GM21528 (cell line): Measurements from ENCODE around the gene FGD1.
A peak's percentile ranks its signal among the peaks of the same experiment; 100 is the strongest.
"Not testable (repeated sequence)": the region's sequence is repeated elsewhere in the genome, so short reads cannot be mapped to it uniquely, and the experiment has no call there.

Source experiments
- ATAC-seq: cut with Tn5 transposase; IDR thresholded peaks from one replicate; pipeline ENCODE4 v1.9.1; 2021; ENCODE audit warnings: mild to moderate bottlenecking, moderate library complexity; ENCODE audit not compliant: unreplicated experiment, low FRiP score

Gene FGD1

DNA sequence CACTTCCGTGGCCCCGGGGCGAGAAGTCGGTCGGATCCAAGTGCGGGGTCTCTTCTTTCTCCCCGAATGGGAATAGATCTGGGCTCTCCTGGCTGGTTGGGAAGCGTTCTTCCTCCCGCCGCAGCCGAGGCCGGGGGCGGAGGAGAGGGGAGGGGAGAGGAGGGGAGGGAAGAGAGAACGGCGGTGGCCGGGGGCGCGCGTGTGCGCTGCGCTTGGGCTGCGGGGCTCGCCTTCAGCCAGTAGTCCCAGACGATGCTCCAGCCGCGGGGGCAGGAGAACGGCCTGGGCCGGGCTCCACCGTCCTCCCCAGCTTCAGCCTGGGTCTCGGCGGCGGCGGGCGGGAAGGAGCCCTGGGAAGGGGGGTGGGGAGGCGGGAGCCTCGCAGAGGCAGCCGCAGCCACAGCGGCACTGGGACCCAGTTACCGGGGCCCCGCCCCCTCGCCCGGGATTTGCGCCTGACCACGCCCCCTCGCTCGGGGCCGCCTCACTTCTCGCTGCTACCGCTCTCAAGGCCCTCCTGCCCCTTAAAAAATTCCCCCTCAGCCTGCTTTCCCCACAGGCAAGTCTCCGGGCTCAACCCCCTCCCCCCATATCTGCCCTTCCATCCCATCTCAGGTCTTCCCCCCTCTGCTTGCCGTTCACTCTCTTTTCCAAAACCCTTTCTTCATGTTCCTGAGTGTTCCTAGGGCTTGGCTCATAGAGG, at the start of gene FGD1:
TSS of gene FGD1 (minus strand) at position 421 of the 703 bp plus-strand sequence. CDS start 802 bp downstream, outside the sequence.
- ATAC-seq: no peak

GRCh38 chrX:54542239-54542638, 46.2 kb upstream of the FGD1 start:
- not testable (repeated sequence) for ATAC-seq

- no peak for ATAC-seq
Measured at GRCh38 chrX:54540289-54540688, 44.3 kb upstream of the FGD1 start.

DNA sequence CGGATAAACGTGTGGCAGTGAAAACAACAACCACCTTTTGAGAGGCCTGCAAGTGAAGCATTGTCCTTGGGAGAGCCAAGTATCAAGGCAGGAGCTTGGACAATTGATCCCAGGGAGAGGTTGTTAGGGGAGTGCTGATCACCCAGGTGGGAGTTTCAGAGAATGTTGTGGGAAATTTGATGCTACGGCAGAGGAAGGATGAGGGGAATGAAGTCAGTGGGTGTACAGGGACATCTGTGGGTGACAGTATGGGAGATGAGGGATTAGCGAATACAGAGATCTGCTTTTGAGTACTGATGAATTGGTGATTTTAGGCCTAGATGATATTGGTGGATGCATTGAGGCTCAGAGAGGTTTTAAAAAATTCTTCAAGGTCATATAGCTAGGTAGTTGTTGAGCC, 38.2 kb upstream of the FGD1 start:
- no peak for ATAC-seq

GRCh38 chrX:54530357-54530900, 34.4 kb upstream of the FGD1 start:
- ATAC-seq: no peak

DNA sequence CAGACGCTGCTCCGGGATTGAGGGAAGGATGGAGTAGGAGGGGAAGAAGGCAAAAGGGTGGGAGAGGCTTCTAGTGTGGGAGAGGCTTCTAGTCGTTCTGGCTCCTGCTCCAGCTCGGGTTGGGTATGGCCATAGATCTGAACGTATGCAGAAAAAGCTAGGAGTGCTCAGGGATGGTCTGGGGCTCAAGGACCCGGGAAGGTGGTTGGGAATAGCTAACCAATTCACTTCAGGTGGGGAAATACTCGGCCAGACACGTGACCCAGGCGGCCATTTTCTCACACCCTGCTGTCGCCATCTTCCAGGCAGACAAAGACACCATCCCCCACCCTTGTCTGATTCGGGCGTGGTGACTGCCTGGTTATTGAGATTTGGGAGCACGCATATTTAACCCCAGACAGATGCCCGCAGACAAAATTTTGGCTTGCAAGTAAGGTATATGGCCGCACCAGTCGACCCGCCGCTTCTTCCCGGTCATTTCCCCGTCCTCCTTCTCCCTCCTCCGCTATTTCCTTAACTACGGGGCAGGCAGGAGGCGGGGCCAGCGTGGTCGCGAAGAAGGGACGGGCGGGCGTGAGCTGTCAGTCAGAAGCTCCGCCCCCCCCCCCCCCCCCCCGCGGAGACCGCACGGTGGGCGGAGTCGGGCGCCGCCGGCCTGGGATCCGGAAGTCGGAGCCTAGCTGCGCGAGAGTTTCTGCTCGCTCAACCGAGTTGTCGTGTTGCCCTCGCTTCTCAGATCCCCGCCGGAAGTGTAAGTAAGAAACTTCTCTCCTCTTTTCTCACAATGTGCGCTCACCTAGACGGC, 33.7 kb upstream of the FGD1 start, which contains the start of gene GNL3L:
TSS of gene GNL3L (plus strand) at position 668 of the 805 bp plus-strand sequence. CDS start 2,348 bp downstream, outside the sequence.
- peak; percentile 91 for ATAC-seq

DNA sequence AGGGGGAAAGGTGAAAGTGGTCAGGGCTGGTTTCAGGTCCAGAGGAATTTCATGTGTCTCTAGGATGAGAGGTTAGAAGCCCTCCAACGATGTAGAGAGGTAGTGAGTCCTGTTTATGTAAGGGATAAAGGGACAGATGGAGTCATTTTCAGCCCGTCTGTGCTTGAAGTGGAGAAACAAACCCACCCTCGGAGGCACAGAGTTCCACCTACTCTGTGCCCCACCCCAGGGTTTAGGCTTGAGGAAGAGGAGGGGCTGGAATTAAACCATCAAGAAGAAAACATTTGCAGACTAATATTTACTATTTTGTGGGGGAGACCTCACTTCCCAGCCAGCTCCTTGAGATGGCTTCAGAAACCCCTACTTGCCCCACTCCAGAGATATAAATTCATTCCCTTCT, 33.1 kb upstream of the FGD1 start:
- ATAC-seq: no peak

GRCh38 chrX:54509400-54509799, 13.4 kb upstream of the FGD1 start:
- no peak for ATAC-seq

GRCh38 chrX:54496936-54497335, 902 bp upstream of the FGD1 start:
- ATAC-seq: no peak

DNA sequence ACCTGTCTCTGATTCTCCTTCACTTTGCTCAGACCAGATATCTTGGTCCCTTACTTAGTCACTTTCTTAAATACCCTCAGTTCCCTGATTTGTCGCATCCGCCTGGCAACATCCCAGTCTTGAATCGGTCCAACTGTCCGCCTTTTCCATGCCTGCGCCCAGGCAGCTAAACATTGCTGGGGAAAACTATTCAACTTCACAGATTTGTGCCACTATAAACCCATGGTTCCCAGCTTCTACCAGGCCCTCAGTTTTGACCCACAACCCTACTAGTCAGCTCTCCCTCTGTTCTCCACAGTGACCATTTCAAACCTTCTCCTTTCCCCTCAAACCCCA, 451 bp upstream of the FGD1 start:
- no peak for ATAC-seq

DNA sequence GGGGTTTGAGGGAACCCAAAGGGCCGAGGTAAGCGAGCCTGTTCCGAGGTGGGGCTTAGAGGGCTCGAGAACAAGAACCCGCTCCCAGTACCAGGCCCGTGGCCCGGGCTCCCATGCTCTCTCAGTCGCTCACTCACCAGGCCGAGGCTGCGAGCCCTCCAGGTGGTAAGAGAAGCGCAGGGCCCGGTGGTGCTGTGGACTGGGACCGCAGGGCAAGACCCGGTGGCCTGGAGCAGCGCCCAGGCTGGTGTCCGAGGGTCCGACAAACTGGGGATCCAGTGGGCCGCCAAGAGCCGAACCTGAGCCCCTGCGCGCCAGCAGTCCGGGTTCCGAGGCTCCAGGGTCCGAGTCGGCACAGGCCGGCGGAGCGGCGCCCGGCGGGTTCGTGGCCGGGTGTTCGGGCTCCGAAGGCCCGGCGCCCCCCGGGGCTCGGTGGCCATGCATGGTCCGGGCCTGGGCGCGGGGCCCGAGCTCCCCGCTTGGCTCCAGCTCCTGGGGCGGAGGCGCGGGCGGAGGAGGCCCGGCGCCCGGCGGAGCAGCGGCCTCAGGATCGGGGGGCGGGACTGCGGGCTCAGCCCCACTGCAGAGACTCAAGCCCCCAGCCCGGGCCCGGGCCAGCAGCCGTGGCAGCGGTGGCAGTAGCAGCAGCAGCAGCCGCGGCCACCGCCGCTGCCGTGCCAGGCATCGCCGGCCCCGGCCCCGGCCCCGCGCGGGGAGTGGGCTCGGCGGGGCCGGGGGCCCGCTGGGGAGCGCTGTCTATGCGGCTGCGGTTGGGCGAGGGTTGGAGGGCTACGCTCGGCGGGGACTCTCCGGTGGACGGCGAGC, 833 bp downstream of the FGD1 start:
- ATAC-seq: no peak

- no peak for ATAC-seq
Measured at GRCh38 chrX:54494166-54494988, 1.7 kb downstream of the FGD1 start.

- ATAC-seq: no peak
Measured at GRCh38 chrX:54492340-54492739, 3.7 kb downstream of the FGD1 start.

DNA sequence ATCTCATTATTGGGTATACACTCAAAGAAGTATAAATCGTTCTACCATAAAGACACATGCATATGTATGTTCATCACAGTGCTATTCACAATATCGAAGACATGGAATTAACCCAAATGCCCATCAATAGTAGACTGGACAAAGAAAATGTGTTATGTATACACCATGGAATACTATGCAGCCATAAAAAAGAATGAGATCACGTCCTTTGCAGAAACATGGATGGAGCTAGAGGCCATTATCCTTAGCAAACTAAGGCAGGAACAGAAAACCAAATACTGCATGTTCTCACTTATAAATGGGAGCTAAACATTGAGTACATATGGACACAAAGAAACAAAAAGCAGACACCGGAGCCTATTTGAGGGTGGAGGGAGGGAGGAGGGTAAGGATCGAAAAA, 6.2 kb downstream of the FGD1 start:
- ATAC-seq: not testable (repeated sequence)

DNA sequence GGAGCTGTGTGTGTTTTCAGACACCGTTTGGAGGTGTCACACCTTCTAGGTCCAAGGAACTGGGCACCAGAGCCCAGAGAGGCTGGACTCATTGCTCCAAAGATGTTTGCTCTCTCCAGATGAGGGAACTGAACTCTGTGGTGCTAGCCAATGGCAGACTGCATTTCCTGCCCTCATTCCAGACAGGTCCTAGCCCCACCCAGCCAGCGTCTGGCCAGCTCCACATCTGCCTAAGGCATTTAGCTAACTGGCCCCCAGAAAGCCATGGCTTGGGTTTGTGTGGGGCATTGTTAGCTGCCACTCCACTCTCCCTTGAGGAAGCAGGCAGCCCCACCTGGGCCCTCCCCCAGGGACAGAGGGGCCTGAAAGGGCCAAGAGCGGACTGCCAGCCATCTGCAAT, 11.4 kb downstream of the FGD1 start:
- no peak for ATAC-seq

GRCh38 chrX:54483946-54484345, 12.1 kb downstream of the FGD1 start:
- no peak for ATAC-seq

DNA sequence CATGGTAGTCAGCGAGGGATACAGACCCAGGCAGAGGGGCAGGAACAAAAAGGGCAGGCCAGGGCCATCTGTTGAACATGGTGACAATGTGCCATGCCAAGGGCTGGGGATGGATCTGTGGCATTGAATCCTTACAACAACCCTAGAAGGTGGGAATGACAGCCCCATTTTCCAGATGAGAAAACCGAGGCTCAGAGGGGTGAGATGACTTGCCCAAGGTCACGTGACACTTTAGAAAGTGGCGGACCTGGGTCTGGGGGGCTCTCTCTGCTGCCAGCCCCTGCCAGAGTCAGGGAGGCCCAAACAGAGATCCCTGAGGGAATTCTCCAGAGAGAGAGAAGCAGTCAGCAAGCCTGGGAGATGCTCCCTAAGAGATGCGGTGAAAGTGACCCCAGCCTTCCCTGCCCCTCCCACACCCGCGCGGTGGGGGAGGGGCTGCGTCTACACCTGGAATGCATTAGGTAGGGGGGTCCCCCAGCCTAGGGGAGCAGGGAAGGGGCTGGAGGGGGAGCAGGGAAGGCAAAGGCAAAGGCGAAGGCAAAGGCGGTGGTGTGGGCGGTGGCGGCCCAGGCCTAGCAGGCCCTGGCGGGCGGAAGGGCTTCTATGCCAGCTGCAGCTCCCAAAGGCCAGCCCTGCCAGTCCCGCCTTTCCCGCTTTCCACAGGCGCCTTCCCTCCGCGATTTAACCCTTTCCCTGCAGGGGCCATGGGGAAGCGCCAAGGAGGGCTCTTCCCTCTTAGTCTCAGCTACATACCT, 13.0 kb downstream of the FGD1 start:
- ATAC-seq: no peak

- no peak for ATAC-seq
Measured at GRCh38 chrX:54479136-54480111, 16.6 kb downstream of the FGD1 start.
